ENCODE measurements around the gene GOLGA8J.
A peak's percentile ranks its signal among the peaks of the same experiment; 100 is the strongest.

Gene GOLGA8J

DNA sequence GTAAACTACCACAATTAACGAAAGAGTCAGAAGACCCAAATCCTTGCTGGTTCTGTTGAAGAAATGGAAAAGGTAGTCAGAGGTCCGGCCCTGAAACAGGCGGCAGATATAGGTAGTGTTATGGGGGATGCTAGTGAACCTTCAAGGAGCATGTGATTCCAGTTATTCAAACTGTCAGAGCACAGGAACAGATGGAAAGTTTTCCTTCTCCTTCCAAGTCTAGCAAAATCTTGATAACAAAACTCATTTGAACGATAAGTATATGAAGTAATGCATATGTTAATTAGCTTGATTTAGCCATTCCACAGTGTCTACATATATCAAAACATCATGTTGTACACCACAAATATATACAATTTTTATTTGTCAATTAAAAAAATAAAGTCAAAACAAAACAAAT lies 26.6 kb upstream of the GOLGA8J start:
- no peak for DNase-seq (ENCODE audit: low read depth, low spot score)
- TF ChIP-seq, protein P1, sequence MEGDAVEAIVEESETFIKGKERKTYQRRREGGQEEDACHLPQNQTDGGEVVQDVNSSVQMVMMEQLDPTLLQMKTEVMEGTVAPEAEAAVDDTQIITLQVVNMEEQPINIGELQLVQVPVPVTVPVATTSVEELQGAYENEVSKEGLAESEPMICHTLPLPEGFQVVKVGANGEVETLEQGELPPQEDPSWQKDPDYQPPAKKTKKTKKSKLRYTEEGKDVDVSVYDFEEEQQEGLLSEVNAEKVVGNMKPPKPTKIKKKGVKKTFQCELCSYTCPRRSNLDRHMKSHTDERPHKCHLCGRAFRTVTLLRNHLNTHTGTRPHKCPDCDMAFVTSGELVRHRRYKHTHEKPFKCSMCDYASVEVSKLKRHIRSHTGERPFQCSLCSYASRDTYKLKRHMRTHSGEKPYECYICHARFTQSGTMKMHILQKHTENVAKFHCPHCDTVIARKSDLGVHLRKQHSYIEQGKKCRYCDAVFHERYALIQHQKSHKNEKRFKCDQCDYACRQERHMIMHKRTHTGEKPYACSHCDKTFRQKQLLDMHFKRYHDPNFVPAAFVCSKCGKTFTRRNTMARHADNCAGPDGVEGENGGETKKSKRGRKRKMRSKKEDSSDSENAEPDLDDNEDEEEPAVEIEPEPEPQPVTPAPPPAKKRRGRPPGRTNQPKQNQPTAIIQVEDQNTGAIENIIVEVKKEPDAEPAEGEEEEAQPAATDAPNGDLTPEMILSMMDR (IDR thresholded peaks at IDR 0.05; ENCODE audit: insufficient read depth, low read length, missing control alignments), result no peak
- ChIA-PET CTCF (no interaction called here), POLR2A (no interaction called here)
- H3K4me3 ChIP-seq (ENCODE audit: low read depth, low read length), result no peak overlapping the region

DNA sequence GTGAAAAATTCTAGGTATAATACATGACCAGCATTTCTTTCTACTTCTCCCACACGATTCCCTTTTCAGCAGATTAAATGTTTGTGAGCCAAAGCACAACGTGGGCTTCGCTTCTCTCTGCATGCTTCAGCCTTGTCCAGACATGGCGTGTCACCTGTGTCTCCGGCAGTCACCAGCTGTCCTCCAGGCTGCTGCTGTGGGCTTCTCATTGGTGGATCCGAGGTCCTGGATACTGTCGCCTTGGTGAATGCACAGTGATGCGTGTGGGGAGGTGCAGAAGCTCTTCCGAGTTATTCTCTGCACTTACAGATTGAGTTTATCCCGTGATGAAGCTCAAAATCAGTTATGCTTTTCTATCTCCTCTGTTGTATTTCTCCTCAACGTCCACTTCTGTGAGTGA lies 23.0 kb upstream of the GOLGA8J start:
- ChIA-PET POLR2A (no interaction called here), CTCF (interaction anchor here (1.1 kb wide), 1 partner anchor 15 kb away, joined by 7 read pairs; no protein-coding TSS in a partner anchor)
- no peak for DNase-seq (ENCODE audit: low read depth, low spot score)
- H3K4me3 ChIP-seq (ENCODE audit: low read depth, low read length), result no peak overlapping the region
- TF ChIP-seq, protein P1 (IDR thresholded peaks at IDR 0.05; ENCODE audit: insufficient read depth, low read length, missing control alignments), result no peak

DNA sequence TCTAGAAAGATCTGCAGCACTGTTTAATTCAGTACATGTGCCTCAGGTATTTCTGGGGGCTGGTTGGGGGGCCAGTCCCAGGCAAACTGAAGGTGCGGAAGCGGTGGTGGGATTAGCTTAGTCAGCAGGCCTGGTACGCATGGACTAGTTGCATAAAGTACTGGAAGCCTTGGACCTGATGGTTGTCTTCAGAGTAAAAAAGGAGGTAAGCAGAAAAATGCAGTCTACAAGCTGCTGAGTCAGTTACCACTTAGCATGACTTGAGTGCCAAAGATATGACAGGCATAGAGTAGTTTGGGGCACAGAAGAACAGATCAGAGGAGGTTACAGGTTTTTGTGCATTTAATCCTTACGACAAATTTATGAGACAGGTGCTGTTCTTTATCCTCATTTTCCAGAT lies 19.9 kb upstream of the GOLGA8J start:
- DNase-seq (ENCODE audit: low read depth, low spot score), result no peak
- TF ChIP-seq, protein P1 (IDR thresholded peaks at IDR 0.05; ENCODE audit: insufficient read depth, low read length, missing control alignments), result no peak
- no peak overlapping the region for H3K4me3 ChIP-seq (ENCODE audit: low read depth, low read length)
- ChIA-PET CTCF (interaction anchor here (1.5 to 1.9 kb wide), 2 partner anchors 12 to 397 kb away, joined by 3 to 9 read pairs; no protein-coding TSS in a partner anchor), POLR2A (no interaction called here)

DNA sequence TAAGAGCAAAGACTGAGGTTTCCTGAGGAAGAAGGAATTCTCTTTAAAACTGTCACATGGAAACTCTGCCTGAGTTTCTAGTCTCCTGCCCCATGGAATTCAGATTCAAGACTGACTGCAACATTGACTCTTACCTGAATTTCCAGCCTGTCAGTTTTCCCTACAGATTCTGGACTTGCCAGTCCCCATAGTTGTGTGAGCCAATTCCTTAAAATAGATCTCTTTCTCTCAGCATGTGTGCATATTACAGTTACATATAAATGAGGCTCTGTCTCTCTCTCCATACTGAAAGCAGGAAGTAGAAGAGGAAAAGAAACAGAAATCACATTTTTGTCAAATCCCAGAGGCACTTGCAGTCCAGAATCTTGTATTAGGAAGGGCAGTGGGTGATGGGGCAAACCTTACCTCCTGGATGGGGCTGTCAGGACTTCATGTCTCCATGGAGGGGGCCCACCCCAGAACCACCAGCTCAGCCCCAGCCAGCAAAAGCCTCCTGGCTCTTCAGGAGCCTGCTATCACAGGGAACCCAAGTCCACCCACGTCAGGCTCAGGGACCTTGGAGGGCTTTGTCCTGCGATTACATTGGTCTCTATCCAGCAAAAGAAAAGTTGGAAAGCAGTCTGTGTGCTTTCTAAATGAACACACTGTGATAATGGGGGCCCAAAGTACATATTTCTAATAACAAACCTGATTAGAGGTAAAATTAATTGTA lies 18.8 kb upstream of the GOLGA8J start:
- TF ChIP-seq, protein P1 (IDR thresholded peaks at IDR 0.05; ENCODE audit: insufficient read depth, low read length, missing control alignments), result no peak
- ChIA-PET CTCF (no interaction called here), POLR2A (no interaction called here)
- H3K4me3 ChIP-seq (ENCODE audit: low read depth, low read length), result no peak overlapping the region
- no peak for DNase-seq (ENCODE audit: low read depth, low spot score)

DNA sequence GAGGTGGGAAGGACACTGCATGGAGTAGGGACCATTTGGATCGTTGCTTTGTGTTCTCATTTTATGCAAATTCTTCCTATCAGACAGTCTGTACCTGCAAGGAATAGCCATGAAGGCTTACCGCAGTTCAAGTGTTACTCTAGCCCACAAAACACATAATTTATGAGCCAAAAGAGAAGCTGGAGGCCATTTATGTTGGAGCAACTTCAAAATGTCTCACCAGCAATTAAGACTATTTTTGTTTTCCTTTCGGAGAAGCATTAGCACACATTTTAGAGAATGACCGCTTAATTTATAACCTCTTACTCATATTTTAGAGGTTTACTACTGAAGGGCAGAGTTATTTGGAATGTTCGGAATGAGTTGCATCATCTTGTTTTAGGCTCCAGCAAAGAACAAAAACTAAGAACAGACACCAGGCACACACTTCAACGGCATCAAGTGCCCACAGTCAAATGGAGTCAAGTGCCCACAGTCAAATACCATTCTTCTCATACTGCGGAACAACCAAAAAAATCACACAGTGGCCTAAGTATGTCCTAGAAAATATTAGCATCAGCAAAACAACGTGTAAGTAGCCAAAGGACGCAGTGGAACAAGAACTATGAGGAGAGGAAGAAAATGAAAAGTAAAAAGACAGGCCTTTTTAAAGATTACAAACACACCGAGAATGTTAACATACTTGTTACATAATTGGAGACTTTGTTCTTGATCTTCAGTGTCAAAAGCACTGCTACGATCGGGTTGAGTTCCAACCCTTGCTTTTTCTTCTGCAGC lies 17.5 kb upstream of the GOLGA8J start:
- peak overlapping the region; percentile 19; the same call in 1 of the 2 replicates for H3K4me3 ChIP-seq (ENCODE audit: low read depth, low read length)
- CTCF ChIA-PET, result no interaction called here
- TF ChIP-seq, protein P1 (IDR thresholded peaks at IDR 0.05; ENCODE audit: insufficient read depth, low read length, missing control alignments), result no peak
- peak; percentile 84 for DNase-seq (ENCODE audit: low read depth, low spot score)
- POLR2A ChIA-PET, result no interaction called here

DNA sequence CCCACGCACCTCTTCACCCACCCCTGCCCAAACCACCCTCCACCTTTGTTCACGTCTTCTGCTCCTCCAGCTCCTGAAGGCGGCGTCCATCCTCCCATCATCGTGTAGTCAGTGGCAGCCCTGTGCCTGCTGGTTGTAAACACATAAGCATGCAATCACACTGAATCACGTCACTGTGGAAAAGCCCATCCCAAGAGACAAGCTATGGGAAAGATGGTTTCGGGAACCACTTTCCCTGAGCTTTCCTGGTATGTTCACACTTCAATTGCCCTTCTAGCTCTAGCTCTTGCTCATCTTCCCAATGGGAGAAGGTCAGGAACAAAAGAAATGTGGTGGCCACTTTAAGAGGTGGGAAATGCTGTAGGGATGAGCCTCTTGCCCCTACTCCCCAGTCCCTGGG lies 14.4 kb upstream of the GOLGA8J start:
- DNase-seq (ENCODE audit: low read depth, low spot score), result no peak
- TF ChIP-seq, protein P1 (IDR thresholded peaks at IDR 0.05; ENCODE audit: insufficient read depth, low read length, missing control alignments), result no peak
- CTCF ChIA-PET, result interaction anchor here (0.9 to 1.0 kb wide), 3 partner anchors 9 to 401 kb away, joined by 3 to 4 read pairs (median 3); no protein-coding TSS in a partner anchor
- POLR2A ChIA-PET, result no interaction called here
- no peak overlapping the region for H3K4me3 ChIP-seq (ENCODE audit: low read depth, low read length)

Measured in AG04449 (cell line).